ENCODE measurements around the gene SOWAHC. TPM values are rescaled to one million over a fixed set of nuclear protein-coding genes. Genes with fewer than 3 reads are reported as not detected.
"Not testable (repeated sequence)": the region's sequence is repeated elsewhere in the genome, so short reads cannot be mapped to it uniquely, and the experiment has no call there.

Gene SOWAHC
- 2.4 TPM for total RNA-seq
- long read RNA-seq, full-length matches to known transcripts, result 9 of 9 reads
- long read RNA-seq, partial matches to known transcripts, result 0 of 9 reads
- long read RNA-seq, other reads (novel, unspliced or antisense), result 0 of 9 reads

GRCh38 chr2:109613922-109614714 is at the start of gene SOWAHC, which contains the start of gene SEPTIN10:
TSS of gene SOWAHC (plus strand) at chr2:109614364. CDS start at chr2:109614490, 126 bp downstream.
TSS of gene SEPTIN10 (minus strand) at chr2:109613966. CDS start at chr2:109613827, 139 bp downstream.
- peak; percentile 97 for DNase-seq (ENCODE audit: low spot score)
- intact Hi-C loops (cut with DNase I), result loop anchor here (5.0 kb wide), 2 partner anchors 67 to 78 kb away; no protein-coding TSS in a partner anchor

- intact Hi-C loops (cut with DNase I), result no loop called here
- DNase-seq (ENCODE audit: low spot score), result no peak
Observed at GRCh38 chr2:109575373-109575772, 38.8 kb upstream of the SOWAHC start.

- intact Hi-C loops (cut with DNase I), result not testable (repeated sequence)
Observed at GRCh38 chr2:109577630-109578029, 36.5 kb upstream of the SOWAHC start.

GRCh38 chr2:109582928-109583895 is 31.0 kb upstream of the SOWAHC start:
- intact Hi-C loops (cut with DNase I), result no loop called here
- no peak for DNase-seq (ENCODE audit: low spot score)

More at GRCh38 chr2:109577630-109578029, 36.5 kb upstream of the SOWAHC start:
- not testable (repeated sequence) for DNase-seq (ENCODE audit: low spot score)

- no peak for DNase-seq (ENCODE audit: low spot score)
- intact Hi-C loops (cut with DNase I), result no loop called here
Observed at GRCh38 chr2:109586687-109587086, 27.5 kb upstream of the SOWAHC start.

GRCh38 chr2:109591206-109591605 is 23.0 kb upstream of the SOWAHC start:
- DNase-seq (ENCODE audit: low spot score), result no peak
- intact Hi-C loops (cut with DNase I), result no loop called here

GRCh38 chr2:109592905-109593304 is 21.3 kb upstream of the SOWAHC start:
- no peak for DNase-seq (ENCODE audit: low spot score)
- intact Hi-C loops (cut with DNase I), result no loop called here

GRCh38 chr2:109594246-109594885 is 19.8 kb upstream of the SOWAHC start:
- DNase-seq (ENCODE audit: low spot score), result no peak
- intact Hi-C loops (cut with DNase I), result no loop called here

- intact Hi-C loops (cut with DNase I), result no loop called here
- DNase-seq (ENCODE audit: low spot score), result no peak
Observed at GRCh38 chr2:109595644-109596043, 18.5 kb upstream of the SOWAHC start.

- intact Hi-C loops (cut with DNase I), result no loop called here
- no peak for DNase-seq (ENCODE audit: low spot score)
Observed at GRCh38 chr2:109597283-109597682, 16.9 kb upstream of the SOWAHC start.

- DNase-seq (ENCODE audit: low spot score), result no peak
- intact Hi-C loops (cut with DNase I), result no loop called here
Observed at GRCh38 chr2:109601783-109602182, 12.4 kb upstream of the SOWAHC start.

- intact Hi-C loops (cut with DNase I), result no loop called here
- no peak for DNase-seq (ENCODE audit: low spot score)
Observed at GRCh38 chr2:109602617-109603188, 11.5 kb upstream of the SOWAHC start.

GRCh38 chr2:109604597-109604996 is 9.6 kb upstream of the SOWAHC start:
- intact Hi-C loops (cut with DNase I), result no loop called here
- DNase-seq (ENCODE audit: low spot score), result no peak

GRCh38 chr2:109607766-109608165 is 6.4 kb upstream of the SOWAHC start:
- no peak for DNase-seq (ENCODE audit: low spot score)
- intact Hi-C loops (cut with DNase I), result no loop called here

GRCh38 chr2:109609352-109610024 is 4.7 kb upstream of the SOWAHC start:
- intact Hi-C loops (cut with DNase I), result loop anchor here (5.0 kb wide), 2 partner anchors 62 to 83 kb away; no protein-coding TSS in a partner anchor
- DNase-seq (ENCODE audit: low spot score), result no peak

GRCh38 chr2:109611467-109612095 is 2.6 kb upstream of the SOWAHC start:
- intact Hi-C loops (cut with DNase I), result loop anchor here (5.0 kb wide), 2 partner anchors 64 to 81 kb away; no protein-coding TSS in a partner anchor

GRCh38 chr2:109613081-109613921 is 863 bp upstream of the SOWAHC start:
- intact Hi-C loops (cut with DNase I), result loop anchor here (5.0 kb wide), 2 partner anchors 66 to 79 kb away; no protein-coding TSS in a partner anchor

More at GRCh38 chr2:109611467-109612095, 2.6 kb upstream of the SOWAHC start:
- DNase-seq (ENCODE audit: low spot score), result no peak

More at GRCh38 chr2:109613081-109613921, 863 bp upstream of the SOWAHC start:
- peak; percentile 82 for DNase-seq (ENCODE audit: low spot score)

Data from cardiac septum (tissue), 1 donor.